ENCODE data around the gene RAB44.

The RAB44 gene

GRCh38 chr6:36771145-36771544 is 73.5 kb downstream of the RAB44 start:
- DNase-seq (ENCODE audit: low read depth in 2 of 2) = no peak

- no peak for DNase-seq (ENCODE audit: low read depth in 2 of 2)
Measured at GRCh38 chr6:36772397-36772796, 74.8 kb downstream of the RAB44 start.

GRCh38 chr6:36774331-36774730 is 76.7 kb downstream of the RAB44 start:
- no peak for DNase-seq (ENCODE audit: low read depth in 2 of 2)

GRCh38 chr6:36776167-36776566 is 78.5 kb downstream of the RAB44 start:
- no peak for DNase-seq (ENCODE audit: low read depth in 2 of 2)

GRCh38 chr6:36777801-36778200 is 80.2 kb downstream of the RAB44 start:
- no peak for DNase-seq (ENCODE audit: low read depth in 2 of 2)

GRCh38 chr6:36779227-36779626 is 81.6 kb downstream of the RAB44 start:
- DNase-seq (ENCODE audit: low read depth in 2 of 2) = no peak

GRCh38 chr6:36780442-36781177 is 83.0 kb downstream of the RAB44 start:
- DNase-seq (ENCODE audit: low read depth in 2 of 2) = no peak

- no peak for DNase-seq (ENCODE audit: low read depth in 2 of 2)
Measured at GRCh38 chr6:36781669-36782068, 84.0 kb downstream of the RAB44 start.

All from stimulated activated CD8-positive, alpha-beta memory T cell treated with anti-CD3 and anti-CD28 coated beads, Interleukin-2, amount 100 ng/mL, for 48 hours (primary cell).